GM18517 (cell line): ENCODE results near the gene GNB1L.

Experiments
- ATAC-seq: cut with Tn5 transposase; IDR thresholded peaks from one replicate; pipeline ENCODE4 v1.9.1; 2021; ENCODE audit warnings: mild to moderate bottlenecking, moderate library complexity; ENCODE audit not compliant: unreplicated experiment

Gene GNB1L

GRCh38 chr22:19854778-19855503 lies at the start of gene GNB1L, which contains the start of gene RTL10:
Gene GNB1L, minus strand, starts transcription at chr22:19854874. Its CDS starts 33,519 bp downstream, at chr22:19821355.
Gene RTL10, minus strand, starts transcription at chr22:19854874. Its CDS starts 2,613 bp downstream, at chr22:19852261.
- ATAC-seq, result peak; percentile 81

GRCh38 chr22:19904174-19904856 lies 49.6 kb upstream of the GNB1L start:
- ATAC-seq, result no peak

- no peak for ATAC-seq
These were observed 48.8 kb upstream of the GNB1L start for GRCh38 chr22:19903513-19903912.

- ATAC-seq, result no peak
These were observed 48.4 kb upstream of the GNB1L start for GRCh38 chr22:19903031-19903430.

- ATAC-seq, result no peak
These were observed 47.6 kb upstream of the GNB1L start for GRCh38 chr22:19902245-19902715.

- no peak for ATAC-seq
These were observed 47.0 kb upstream of the GNB1L start for GRCh38 chr22:19901577-19902244.

- ATAC-seq, result no peak
These were observed 46.2 kb upstream of the GNB1L start for GRCh38 chr22:19900707-19901436.

GRCh38 chr22:19898831-19899567 lies 44.3 kb upstream of the GNB1L start:
- no peak for ATAC-seq

GRCh38 chr22:19898145-19898544 lies 43.5 kb upstream of the GNB1L start:
- no peak for ATAC-seq

- no peak for ATAC-seq
These were observed 43.1 kb upstream of the GNB1L start for GRCh38 chr22:19897726-19898125.

GRCh38 chr22:19896665-19897355 lies 42.1 kb upstream of the GNB1L start:
- ATAC-seq, result no peak

GRCh38 chr22:19895160-19895849 lies 40.6 kb upstream of the GNB1L start:
- ATAC-seq, result no peak

- ATAC-seq, result no peak
These were observed 38.7 kb upstream of the GNB1L start for GRCh38 chr22:19893363-19893762.

GRCh38 chr22:19892925-19893324 lies 38.3 kb upstream of the GNB1L start:
- no peak for ATAC-seq

- ATAC-seq, result no peak
These were observed 37.7 kb upstream of the GNB1L start for GRCh38 chr22:19892257-19892879.

GRCh38 chr22:19891317-19892256 lies 36.9 kb upstream of the GNB1L start:
- ATAC-seq, result peak; percentile 59

GRCh38 chr22:19890502-19891316 lies 36.0 kb upstream of the GNB1L start:
- no peak for ATAC-seq
